Osteoblast (primary cell): Measurements from ENCODE around the gene MRC2. TPM values are rescaled to one million over a fixed set of nuclear protein-coding genes. Genes with fewer than 3 reads are reported as not detected.

ENCODE experiments used
- DNase-seq: peaks from one replicate; pipeline ENCODE4 v3.0.0; 2011; ENCODE audit warnings: low spot score, mixed read lengths; ENCODE audit not compliant: insufficient read length; ENCODE audit errors: missing footprints
- H2AFZ ChIP-seq: 2 replicates; pipeline ENCODE4 v1.6.0; 2011; ENCODE audit warnings: mild to moderate bottlenecking, low read length
- H3K27ac ChIP-seq: 2 replicates; pipeline ENCODE4 v1.5.1; 2011; ENCODE audit warnings: mild to moderate bottlenecking, low read depth, low read length, moderate library complexity
- H3K27me3 ChIP-seq: 2 replicates; pipeline ENCODE4 v1.6.0; 2012; ENCODE audit warnings: mild to moderate bottlenecking, control low read depth, inconsistent platforms, low read length, moderate library complexity; ENCODE audit not compliant: insufficient read depth
- H3K36me3 ChIP-seq: 2 replicates; pipeline ENCODE4 v1.5.1; 2011; ENCODE audit warnings: mild to moderate bottlenecking, low read length, control low read depth, moderate library complexity; ENCODE audit not compliant: insufficient read depth
- H3K4me1 ChIP-seq: 2 replicates; pipeline ENCODE4 v1.5.1; 2011; ENCODE audit warnings: mild to moderate bottlenecking, low read length, control low read depth, moderate library complexity; ENCODE audit not compliant: insufficient read depth
- H3K4me2 ChIP-seq: 2 replicates; pipeline ENCODE4 v1.6.0; 2011; ENCODE audit warnings: mild to moderate bottlenecking, low read length; ENCODE audit not compliant: insufficient read depth
- H3K4me3 ChIP-seq: fragments of 200-600 bp; sonication (generic); 3 replicates; pipeline ENCODE4 v1.5.1; 2012; ENCODE audit warnings: mild to moderate bottlenecking, low read length, inconsistent platforms; ENCODE audit not compliant: insufficient read depth
- H3K79me2 ChIP-seq: 2 replicates; pipeline ENCODE4 v1.6.0; 2012; ENCODE audit warnings: mild to moderate bottlenecking, low read length, control low read depth, inconsistent platforms; ENCODE audit not compliant: insufficient read depth
- H3K9me3 ChIP-seq: 2 replicates; pipeline ENCODE4 v1.5.1; 2011; ENCODE audit warnings: low read depth, low read length, control low read depth
- H4K20me1 ChIP-seq: 2 replicates; pipeline ENCODE4 v1.6.0; 2012; ENCODE audit warnings: mild to moderate bottlenecking, low read length, control low read depth; ENCODE audit not compliant: insufficient read depth
- total RNA-seq: library from RNA; depleted of rRNA; stranded (reverse); fragments of >200 nt; gene quantifications from 2 replicates; pipeline ENCODE4 v1.2.3, GENCODE V29; 2012
- TF ChIP-seq, protein P1 (sequence below): IDR thresholded peaks from 2 replicates; pipeline ENCODE4 v1.5.1; 2011; ENCODE audit warnings: mild to moderate bottlenecking, low read depth, low read length, moderate library complexity; ENCODE audit errors: extremely low read depth

The MRC2 gene
- total RNA-seq, 1 donor = 552 TPM

DNA sequence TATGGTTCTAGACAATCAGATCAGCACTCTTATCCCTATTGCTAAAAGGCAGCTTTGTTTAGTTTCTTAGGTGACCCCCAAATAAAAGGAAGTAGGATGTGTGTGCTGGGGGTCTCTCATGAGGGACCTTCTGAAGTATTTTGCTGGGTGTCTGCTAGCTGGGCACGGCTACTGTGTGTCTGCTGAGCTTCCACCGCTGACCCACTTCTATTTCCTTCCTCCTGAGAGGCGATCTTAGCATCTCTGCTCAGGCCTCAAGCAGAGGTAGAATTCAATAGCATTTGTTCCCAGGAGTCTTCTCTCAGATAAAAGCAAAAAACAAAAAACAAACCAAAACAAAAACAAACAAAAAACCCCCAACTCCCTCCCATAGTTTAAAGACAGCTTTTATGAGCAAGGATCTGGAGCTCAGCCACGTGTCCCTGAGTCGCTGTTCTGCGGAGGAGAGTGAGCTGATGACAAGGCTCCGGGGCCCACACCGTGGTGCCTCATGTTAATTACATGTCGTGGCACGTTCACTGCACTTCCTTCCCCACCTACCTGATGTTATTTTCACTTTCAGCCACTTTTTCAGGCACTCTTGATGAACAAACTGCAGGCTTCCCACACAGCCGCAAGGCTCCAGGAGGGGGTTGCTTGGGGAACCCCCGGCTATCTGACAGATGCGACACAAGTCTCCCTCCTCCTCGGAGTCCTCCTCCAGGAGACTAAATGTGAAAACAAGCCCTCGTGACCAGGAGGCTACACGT, 97.1 kb downstream of the MRC2 start:
- Histone ChIP-seq H3K27ac (no peak overlapping the region), H3K4me2 (no peak overlapping the region), H3K79me2 (no peaks in the 10 kb centered on the region), H2AFZ (peak overlapping the region; percentile 32), H4K20me1 (no peaks in the 10 kb centered on the region), H3K4me1 (no peaks in the 10 kb centered on the region), H3K36me3 (no peaks in the 10 kb centered on the region), H3K9me3 (peaks cover 2% of the 10 kb centered on the region), H3K27me3 (no peaks in the 10 kb centered on the region), H3K4me3 (no peak overlapping the region)
- DNase-seq = no peak
- TF ChIP-seq, protein P1, sequence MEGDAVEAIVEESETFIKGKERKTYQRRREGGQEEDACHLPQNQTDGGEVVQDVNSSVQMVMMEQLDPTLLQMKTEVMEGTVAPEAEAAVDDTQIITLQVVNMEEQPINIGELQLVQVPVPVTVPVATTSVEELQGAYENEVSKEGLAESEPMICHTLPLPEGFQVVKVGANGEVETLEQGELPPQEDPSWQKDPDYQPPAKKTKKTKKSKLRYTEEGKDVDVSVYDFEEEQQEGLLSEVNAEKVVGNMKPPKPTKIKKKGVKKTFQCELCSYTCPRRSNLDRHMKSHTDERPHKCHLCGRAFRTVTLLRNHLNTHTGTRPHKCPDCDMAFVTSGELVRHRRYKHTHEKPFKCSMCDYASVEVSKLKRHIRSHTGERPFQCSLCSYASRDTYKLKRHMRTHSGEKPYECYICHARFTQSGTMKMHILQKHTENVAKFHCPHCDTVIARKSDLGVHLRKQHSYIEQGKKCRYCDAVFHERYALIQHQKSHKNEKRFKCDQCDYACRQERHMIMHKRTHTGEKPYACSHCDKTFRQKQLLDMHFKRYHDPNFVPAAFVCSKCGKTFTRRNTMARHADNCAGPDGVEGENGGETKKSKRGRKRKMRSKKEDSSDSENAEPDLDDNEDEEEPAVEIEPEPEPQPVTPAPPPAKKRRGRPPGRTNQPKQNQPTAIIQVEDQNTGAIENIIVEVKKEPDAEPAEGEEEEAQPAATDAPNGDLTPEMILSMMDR = no peak

DNA sequence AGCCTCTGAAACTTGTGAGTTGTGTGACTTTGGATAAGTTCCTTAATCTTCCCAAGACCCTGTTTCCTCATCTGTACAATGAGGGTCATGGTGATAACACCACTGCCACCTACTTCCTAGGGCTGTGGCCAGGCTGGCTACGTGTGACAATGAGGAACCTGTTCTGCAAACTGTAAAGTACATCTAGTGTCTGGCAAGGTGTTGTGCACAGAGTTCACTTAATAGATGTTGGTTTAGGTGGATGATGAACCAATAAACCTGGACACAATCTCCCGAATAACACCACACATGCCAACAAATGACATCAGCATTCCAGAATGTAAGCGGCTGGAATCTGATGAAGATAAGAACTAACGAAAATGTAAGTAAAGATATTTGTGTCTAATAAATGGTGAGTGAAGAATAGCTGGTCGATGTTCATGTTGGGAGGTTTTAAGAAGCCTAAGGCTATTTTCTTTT, 98.3 kb downstream of the MRC2 start:
- TF ChIP-seq, protein P1 = no peak
- Histone ChIP-seq H2AFZ (no peak overlapping the region), H4K20me1 (no peaks in the 10 kb centered on the region), H3K79me2 (no peaks in the 10 kb centered on the region), H3K27ac (no peak overlapping the region), H3K4me3 (no peak overlapping the region), H3K4me1 (no peaks in the 10 kb centered on the region), H3K4me2 (no peak overlapping the region), H3K9me3 (peaks cover 2% of the 10 kb centered on the region), H3K36me3 (no peaks in the 10 kb centered on the region), H3K27me3 (no peaks in the 10 kb centered on the region)
- DNase-seq = no peak

DNA sequence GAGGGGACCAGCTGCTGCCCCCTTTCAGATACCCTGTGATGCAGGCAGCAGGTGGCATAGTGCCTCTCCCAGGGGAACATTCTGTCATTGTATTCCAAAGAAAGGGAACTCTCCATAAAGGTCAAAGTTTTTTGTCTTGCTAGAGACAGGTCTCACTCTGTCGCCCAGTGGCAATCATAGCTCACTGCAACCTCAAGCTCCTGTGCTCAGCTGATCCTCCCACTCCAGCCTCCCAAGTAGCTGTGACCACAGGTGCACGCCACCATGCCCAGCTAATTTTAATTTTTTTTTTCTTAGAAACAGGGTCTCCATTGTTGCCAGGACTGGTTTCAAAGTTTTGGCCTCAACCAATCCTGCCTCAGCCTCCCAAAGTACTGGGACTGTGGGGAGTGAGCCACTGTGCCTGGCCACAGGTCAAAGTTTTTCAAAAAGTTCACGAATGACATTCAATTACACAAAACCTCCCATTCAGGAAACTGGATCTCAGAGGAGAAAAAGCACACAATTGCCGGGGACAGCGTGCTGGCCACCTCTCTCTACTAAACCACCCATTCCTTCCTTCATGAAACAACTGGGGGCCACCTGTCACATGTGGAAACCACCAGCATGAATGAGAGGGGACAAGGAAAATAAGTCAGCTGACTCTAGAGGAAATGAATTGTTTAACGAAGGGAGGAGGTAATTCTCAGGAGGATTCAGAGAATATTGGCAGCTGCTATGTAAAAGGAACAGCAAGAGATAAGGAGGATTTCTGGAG, 100.6 kb downstream of the MRC2 start:
- Histone ChIP-seq H3K4me2 (no peak overlapping the region), H2AFZ (no peak overlapping the region), H3K9me3 (peaks cover 2% of the 10 kb centered on the region), H3K27me3 (no peaks in the 10 kb centered on the region), H3K4me1 (no peaks in the 10 kb centered on the region), H3K36me3 (no peaks in the 10 kb centered on the region), H3K4me3 (no peak overlapping the region), H4K20me1 (no peaks in the 10 kb centered on the region), H3K27ac (no peak overlapping the region), H3K79me2 (no peaks in the 10 kb centered on the region)
- DNase-seq = no peak
- TF ChIP-seq, protein P1 = no peak

DNA sequence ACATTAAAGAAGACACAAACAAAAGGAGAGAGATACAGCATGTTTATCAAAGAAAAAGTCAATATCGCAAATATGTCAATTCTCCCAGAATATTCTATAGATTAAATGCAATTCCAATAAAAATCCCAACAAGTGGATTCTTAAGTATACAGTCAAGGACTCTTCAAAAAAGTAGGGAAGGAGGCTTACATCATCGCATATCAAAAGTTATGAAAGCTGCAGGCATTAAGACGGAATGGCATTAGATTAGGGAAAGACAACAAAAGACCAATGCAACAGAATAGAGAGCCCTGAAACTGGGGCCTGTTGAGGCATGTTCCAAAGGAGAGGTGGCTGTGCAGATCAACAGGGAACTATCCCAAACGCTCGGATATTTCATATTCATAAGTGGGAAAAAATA, 104.7 kb downstream of the MRC2 start:
- no peak overlapping the region for H3K4me2 ChIP-seq
- no peaks in the 10 kb centered on the region for H3K27me3 ChIP-seq
- H4K20me1 ChIP-seq = no peaks in the 10 kb centered on the region
- TF ChIP-seq, protein P1 = no peak
- DNase-seq = no peak
- no peak overlapping the region for H3K4me3 ChIP-seq
- H3K4me1 ChIP-seq = no peaks in the 10 kb centered on the region
- H2AFZ ChIP-seq = no peak overlapping the region
- H3K27ac ChIP-seq = no peak overlapping the region
- no peaks in the 10 kb centered on the region for H3K36me3 ChIP-seq
- H3K9me3 ChIP-seq = peaks cover 2% of the 10 kb centered on the region
- no peaks in the 10 kb centered on the region for H3K79me2 ChIP-seq
